GM23338 (cell line): ENCODE measurements around the gene CDYL. TPM values are rescaled to one million over a fixed set of nuclear protein-coding genes. Genes with fewer than 3 reads are reported as not detected.

ENCODE experiments used
- CREB1 ChIP-seq: fragments of 250-450 bp; sonication (Bioruptor Pico); IDR thresholded peaks from 2 replicates; pipeline ENCODE4 v1.5.0; 2020; ENCODE audit warnings: low read depth, mild to moderate bottlenecking, moderate library complexity
- EZH2 ChIP-seq: fragments of 200-600 bp; sonication (generic); IDR thresholded peaks from one replicate; pipeline ENCODE4 v1.8.0; 2017; ENCODE audit warnings: antibody characterized with exemption, mild to moderate bottlenecking, low read depth; ENCODE audit not compliant: unreplicated experiment
- JUNB ChIP-seq: IDR thresholded peaks from one replicate; pipeline ENCODE4 v1.6.1; 2016; ENCODE audit warnings: antibody characterized with exemption; ENCODE audit not compliant: unreplicated experiment
- STAT1 ChIP-seq: IDR thresholded peaks from one replicate; pipeline ENCODE4 v1.6.1; 2016; ENCODE audit warnings: antibody characterized with exemption; ENCODE audit not compliant: unreplicated experiment
- ZNF114 ChIP-seq: fragments of 250-450 bp; sonication (Bioruptor Pico); IDR thresholded peaks from 2 replicates; pipeline ENCODE4 v1.5.0; 2020; ENCODE audit warnings: mild to moderate bottlenecking, moderate library complexity
- ZNF331 ChIP-seq: fragments of 250-450 bp; sonication (Bioruptor Pico); IDR thresholded peaks from 2 replicates; pipeline ENCODE4 v1.5.0; 2020; ENCODE audit warnings: low read depth, mild to moderate bottlenecking, moderate library complexity
- polyA plus RNA-seq: library from polyadenylated mRNA; unstranded; fragments of >200 nt; fragmentation: Nextera tagmentation; extraction: Ambion mirVana; gene quantifications from 2 replicates; pipeline ENCODE4 v1.2.1, GENCODE V29; 2016
- total RNA-seq: library from RNA; depleted of rRNA; stranded (reverse); fragments of >200 nt; shearing (Covaris generic); gene quantifications from 2 replicates; pipeline ENCODE4 v1.2.3, GENCODE V29; 2014
- TF ChIP-seq, protein P1 (sequence below): fragments of 250-450 bp; sonication (Bioruptor Pico); IDR thresholded peaks from 2 replicates; pipeline ENCODE4 v1.5.0; 2020; ENCODE audit warnings: mild to moderate bottlenecking, moderate library complexity
- TF ChIP-seq, protein P2 (sequence below): IDR thresholded peaks from 2 replicates; pipeline ENCODE4 v1.6.1; 2016; ENCODE audit warnings: antibody characterized with exemption

Gene CDYL
- total and polyA plus RNA-seq, 2 experiments from 2014 or later: 67.2 to 128 TPM

DNA sequence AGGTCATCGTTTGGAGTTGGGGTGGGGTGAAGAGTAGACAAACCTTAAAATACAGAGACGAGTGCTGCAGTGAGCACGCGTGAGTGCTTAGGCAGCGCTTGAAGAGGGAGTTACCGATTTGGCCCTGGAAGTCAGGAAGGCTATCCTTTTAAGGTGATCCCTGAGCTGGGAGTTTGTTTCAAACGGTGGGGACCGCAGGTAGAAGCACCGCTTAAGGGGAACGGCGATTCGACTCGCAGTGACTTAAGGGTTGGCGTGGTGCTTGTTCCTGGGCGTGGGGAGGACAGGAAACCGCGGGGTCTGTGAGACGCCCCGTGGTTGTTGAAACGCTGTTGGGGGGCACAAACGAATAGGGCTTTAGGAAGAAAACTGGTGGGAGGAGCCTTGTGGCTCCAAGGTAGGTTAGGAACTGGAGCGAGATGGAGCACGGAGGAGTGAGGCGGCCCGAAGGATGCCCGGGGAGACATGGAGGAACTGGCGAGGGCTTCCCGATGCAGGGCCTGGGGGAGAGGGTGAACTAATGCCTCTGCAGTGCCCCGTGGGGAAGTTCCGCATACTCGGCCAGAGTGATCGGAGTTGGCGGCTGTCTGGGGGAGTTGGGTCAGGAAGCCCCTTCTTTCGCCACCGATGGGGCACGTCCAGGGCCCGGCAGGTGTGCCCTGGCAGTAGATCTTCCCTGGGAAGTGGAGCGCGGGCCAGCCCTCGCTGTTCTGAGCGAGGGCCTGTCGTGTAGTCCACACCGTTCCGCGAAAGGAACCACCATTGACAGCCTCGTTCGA is 1.3 kb upstream of the CDYL start (continued):
- TF ChIP-seq, protein P1, sequence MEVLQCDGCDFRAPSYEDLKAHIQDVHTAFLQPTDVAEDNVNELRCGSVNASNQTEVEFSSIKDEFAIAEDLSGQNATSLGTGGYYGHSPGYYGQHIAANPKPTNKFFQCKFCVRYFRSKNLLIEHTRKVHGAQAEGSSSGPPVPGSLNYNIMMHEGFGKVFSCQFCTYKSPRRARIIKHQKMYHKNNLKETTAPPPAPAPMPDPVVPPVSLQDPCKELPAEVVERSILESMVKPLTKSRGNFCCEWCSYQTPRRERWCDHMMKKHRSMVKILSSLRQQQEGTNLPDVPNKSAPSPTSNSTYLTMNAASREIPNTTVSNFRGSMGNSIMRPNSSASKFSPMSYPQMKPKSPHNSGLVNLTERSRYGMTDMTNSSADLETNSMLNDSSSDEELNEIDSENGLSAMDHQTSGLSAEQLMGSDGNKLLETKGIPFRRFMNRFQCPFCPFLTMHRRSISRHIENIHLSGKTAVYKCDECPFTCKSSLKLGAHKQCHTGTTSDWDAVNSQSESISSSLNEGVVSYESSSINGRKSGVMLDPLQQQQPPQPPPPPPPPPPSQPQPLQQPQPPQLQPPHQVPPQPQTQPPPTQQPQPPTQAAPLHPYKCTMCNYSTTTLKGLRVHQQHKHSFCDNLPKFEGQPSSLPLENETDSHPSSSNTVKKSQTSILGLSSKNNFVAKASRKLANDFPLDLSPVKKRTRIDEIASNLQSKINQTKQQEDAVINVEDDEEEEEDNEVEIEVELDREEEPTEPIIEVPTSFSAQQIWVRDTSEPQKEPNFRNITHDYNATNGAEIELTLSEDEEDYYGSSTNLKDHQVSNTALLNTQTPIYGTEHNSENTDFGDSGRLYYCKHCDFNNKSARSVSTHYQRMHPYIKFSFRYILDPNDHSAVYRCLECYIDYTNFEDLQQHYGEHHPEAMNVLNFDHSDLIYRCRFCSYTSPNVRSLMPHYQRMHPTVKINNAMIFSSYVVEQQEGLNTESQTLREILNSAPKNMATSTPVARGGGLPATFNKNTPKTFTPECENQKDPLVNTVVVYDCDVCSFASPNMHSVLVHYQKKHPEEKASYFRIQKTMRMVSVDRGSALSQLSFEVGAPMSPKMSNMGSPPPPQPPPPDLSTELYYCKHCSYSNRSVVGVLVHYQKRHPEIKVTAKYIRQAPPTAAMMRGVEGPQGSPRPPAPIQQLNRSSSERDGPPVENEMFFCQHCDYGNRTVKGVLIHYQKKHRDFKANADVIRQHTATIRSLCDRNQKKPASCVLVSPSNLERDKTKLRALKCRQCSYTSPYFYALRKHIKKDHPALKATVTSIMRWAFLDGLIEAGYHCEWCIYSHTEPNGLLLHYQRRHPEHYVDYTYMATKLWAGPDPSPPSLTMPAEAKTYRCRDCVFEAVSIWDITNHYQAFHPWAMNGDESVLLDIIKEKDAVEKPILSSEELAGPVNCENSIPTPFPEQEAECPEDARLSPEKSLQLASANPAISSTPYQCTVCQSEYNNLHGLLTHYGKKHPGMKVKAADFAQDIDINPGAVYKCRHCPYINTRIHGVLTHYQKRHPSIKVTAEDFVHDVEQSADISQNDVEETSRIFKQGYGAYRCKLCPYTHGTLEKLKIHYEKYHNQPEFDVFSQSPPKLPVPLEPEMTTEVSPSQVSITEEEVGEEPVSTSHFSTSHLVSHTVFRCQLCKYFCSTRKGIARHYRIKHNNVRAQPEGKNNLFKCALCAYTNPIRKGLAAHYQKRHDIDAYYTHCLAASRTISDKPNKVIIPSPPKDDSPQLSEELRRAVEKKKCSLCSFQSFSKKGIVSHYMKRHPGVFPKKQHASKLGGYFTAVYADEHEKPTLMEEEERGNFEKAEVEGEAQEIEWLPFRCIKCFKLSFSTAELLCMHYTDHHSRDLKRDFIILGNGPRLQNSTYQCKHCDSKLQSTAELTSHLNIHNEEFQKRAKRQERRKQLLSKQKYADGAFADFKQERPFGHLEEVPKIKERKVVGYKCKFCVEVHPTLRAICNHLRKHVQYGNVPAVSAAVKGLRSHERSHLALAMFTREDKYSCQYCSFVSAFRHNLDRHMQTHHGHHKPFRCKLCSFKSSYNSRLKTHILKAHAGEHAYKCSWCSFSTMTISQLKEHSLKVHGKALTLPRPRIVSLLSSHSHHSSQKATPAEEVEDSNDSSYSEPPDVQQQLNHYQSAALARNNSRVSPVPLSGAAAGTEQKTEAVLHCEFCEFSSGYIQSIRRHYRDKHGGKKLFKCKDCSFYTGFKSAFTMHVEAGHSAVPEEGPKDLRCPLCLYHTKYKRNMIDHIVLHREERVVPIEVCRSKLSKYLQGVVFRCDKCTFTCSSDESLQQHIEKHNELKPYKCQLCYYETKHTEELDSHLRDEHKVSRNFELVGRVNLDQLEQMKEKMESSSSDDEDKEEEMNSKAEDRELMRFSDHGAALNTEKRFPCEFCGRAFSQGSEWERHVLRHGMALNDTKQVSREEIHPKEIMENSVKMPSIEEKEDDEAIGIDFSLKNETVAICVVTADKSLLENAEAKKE (CRISPR knock-in tag): no peak
- no peak for TF ChIP-seq STAT1
- TF ChIP-seq ZNF114 (CRISPR knock-in tag): no peak
- no peak for TF ChIP-seq JUNB
- TF ChIP-seq CREB1 (CRISPR knock-in tag): no peak
- TF ChIP-seq EZH2: no peak
- no peak for TF ChIP-seq ZNF331 (CRISPR knock-in tag)
- TF ChIP-seq, protein P2, sequence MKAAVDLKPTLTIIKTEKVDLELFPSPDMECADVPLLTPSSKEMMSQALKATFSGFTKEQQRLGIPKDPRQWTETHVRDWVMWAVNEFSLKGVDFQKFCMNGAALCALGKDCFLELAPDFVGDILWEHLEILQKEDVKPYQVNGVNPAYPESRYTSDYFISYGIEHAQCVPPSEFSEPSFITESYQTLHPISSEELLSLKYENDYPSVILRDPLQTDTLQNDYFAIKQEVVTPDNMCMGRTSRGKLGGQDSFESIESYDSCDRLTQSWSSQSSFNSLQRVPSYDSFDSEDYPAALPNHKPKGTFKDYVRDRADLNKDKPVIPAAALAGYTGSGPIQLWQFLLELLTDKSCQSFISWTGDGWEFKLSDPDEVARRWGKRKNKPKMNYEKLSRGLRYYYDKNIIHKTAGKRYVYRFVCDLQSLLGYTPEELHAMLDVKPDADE: no peak
